ENCODE results near the gene PPT2. TPM values are rescaled to one million over a fixed set of nuclear protein-coding genes. Genes with fewer than 3 reads are reported as not detected.

PPT2 gene
- total and polyA plus RNA-seq, 2 of the 13 experiments (the other 11 are each of a cell fraction or from before 2014, with no cell fraction given) = 39.2 to 61.8 TPM

DNA sequence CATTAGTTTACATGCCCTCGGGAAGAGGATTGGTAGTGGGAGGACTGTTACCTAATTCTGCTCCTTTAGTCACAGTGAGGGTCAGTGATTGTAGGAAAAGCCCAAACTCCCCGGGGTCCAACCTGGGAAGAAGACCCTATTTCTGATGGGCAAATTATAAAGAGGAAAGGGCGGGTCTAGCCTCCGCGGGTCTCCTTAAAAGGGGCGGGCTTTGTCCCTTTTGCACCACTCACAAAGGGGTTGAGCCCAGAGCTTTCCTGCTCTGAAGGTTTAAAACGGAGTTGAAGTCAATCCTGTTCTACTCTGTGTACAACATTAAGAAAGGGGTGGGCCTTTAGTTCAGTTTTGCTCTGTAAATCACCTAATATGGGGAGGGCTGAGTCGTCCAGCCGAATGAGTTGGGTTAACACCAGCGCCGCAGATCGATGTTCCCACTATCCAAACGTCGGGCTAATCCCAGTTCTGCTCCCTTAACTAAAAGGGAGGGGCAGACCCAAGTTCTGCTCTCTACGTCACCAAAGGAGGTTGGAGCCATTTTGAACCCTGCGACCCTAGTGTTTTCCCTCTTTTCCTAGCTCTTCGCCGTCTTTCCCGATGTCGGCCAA, 23.3 kb downstream of the PPT2 start (continued):
- TF ChIP-seq, protein P1, sequence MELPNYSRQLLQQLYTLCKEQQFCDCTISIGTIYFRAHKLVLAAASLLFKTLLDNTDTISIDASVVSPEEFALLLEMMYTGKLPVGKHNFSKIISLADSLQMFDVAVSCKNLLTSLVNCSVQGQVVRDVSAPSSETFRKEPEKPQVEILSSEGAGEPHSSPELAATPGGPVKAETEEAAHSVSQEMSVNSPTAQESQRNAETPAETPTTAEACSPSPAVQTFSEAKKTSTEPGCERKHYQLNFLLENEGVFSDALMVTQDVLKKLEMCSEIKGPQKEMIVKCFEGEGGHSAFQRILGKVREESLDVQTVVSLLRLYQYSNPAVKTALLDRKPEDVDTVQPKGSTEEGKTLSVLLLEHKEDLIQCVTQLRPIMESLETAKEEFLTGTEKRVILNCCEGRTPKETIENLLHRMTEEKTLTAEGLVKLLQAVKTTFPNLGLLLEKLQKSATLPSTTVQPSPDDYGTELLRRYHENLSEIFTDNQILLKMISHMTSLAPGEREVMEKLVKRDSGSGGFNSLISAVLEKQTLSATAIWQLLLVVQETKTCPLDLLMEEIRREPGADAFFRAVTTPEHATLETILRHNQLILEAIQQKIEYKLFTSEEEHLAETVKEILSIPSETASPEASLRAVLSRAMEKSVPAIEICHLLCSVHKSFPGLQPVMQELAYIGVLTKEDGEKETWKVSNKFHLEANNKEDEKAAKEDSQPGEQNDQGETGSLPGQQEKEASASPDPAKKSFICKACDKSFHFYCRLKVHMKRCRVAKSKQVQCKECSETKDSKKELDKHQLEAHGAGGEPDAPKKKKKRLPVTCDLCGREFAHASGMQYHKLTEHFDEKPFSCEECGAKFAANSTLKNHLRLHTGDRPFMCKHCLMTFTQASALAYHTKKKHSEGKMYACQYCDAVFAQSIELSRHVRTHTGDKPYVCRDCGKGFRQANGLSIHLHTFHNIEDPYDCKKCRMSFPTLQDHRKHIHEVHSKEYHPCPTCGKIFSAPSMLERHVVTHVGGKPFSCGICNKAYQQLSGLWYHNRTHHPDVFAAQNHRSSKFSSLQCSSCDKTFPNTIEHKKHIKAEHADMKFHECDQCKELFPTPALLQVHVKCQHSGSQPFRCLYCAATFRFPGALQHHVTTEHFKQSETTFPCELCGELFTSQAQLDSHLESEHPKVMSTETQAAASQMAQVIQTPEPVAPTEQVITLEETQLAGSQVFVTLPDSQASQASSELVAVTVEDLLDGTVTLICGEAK (IDR thresholded peaks at IDR 0.05) = no peak
- TF ChIP-seq, protein P1 (CRISPR knock-in tag; IDR thresholded peaks at IDR 0.05) = no peak; the same call in 1 of the 2 replicates
- no peak for TF ChIP-seq NFE2L1 (CRISPR knock-in tag; IDR thresholded peaks at IDR 0.05; ENCODE audit: borderline replicate concordance)
- TF ChIP-seq HNRNPUL1 (IDR thresholded peaks at IDR 0.05; ENCODE audit: low read depth, low read length) = no peak
- no peak for TF ChIP-seq WIZ (CRISPR knock-in tag; IDR thresholded peaks at IDR 0.05)
- TF ChIP-seq ZNF253 (CRISPR knock-in tag; IDR thresholded peaks at IDR 0.05; ENCODE audit: borderline replicate concordance) = no peak
- TF ChIP-seq NBN (conservative IDR thresholded peaks at IDR 0.05) = no peak
- TF ChIP-seq MYC (CRISPR knock-in tag; IDR thresholded peaks at IDR 0.05; ENCODE audit: borderline replicate concordance) = no peak
- TF ChIP-seq, protein P2, sequence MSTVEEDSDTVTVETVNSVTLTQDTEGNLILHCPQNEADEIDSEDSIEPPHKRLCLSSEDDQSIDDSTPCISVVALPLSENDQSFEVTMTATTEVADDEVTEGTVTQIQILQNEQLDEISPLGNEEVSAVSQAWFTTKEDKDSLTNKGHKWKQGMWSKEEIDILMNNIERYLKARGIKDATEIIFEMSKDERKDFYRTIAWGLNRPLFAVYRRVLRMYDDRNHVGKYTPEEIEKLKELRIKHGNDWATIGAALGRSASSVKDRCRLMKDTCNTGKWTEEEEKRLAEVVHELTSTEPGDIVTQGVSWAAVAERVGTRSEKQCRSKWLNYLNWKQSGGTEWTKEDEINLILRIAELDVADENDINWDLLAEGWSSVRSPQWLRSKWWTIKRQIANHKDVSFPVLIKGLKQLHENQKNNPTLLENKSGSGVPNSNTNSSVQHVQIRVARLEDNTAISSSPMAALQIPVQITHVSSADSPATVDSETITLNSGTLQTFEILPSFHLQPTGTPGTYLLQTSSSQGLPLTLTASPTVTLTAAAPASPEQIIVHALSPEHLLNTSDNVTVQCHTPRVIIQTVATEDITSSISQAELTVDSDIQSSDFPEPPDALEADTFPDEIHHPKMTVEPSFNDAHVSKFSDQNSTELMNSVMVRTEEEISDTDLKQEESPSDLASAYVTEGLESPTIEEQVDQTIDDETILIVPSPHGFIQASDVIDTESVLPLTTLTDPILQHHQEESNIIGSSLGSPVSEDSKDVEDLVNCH (CRISPR knock-in tag; IDR thresholded peaks at IDR 0.05) = no peak; the same call in 1 of the 2 replicates
- no peak for TF ChIP-seq NFIB (CRISPR knock-in tag; IDR thresholded peaks at IDR 0.05; ENCODE audit: borderline replicate concordance)
- no peak; the same call in 1 of the 2 replicates for TF ChIP-seq PHF8 (CRISPR knock-in tag; IDR thresholded peaks at IDR 0.05)
- TF ChIP-seq RFXAP (CRISPR knock-in tag; IDR thresholded peaks at IDR 0.05; ENCODE audit: borderline replicate concordance) = no peak
- TF ChIP-seq, protein P3, sequence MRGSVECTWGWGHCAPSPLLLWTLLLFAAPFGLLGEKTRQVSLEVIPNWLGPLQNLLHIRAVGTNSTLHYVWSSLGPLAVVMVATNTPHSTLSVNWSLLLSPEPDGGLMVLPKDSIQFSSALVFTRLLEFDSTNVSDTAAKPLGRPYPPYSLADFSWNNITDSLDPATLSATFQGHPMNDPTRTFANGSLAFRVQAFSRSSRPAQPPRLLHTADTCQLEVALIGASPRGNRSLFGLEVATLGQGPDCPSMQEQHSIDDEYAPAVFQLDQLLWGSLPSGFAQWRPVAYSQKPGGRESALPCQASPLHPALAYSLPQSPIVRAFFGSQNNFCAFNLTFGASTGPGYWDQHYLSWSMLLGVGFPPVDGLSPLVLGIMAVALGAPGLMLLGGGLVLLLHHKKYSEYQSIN (CRISPR knock-in tag; IDR thresholded peaks at IDR 0.05; ENCODE audit: borderline replicate concordance) = no peak
- TF ChIP-seq, protein P4, sequence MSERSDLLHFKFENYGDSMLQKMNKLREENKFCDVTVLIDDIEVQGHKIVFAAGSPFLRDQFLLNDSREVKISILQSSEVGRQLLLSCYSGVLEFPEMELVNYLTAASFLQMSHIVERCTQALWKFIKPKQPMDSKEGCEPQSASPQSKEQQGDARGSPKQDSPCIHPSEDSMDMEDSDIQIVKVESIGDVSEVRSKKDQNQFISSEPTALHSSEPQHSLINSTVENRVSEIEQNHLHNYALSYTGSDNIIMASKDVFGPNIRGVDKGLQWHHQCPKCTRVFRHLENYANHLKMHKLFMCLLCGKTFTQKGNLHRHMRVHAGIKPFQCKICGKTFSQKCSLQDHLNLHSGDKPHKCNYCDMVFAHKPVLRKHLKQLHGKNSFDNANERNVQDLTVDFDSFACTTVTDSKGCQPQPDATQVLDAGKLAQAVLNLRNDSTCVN (CRISPR knock-in tag; IDR thresholded peaks at IDR 0.05; ENCODE audit: borderline replicate concordance) = no peak
- TF ChIP-seq ZNF343 (CRISPR knock-in tag; IDR thresholded peaks at IDR 0.05) = no peak
- no peak for TF ChIP-seq ZBTB21 (CRISPR knock-in tag; IDR thresholded peaks at IDR 0.05)
- TF ChIP-seq SCMH1 (CRISPR knock-in tag; IDR thresholded peaks at IDR 0.05; ENCODE audit: borderline replicate concordance) = no peak
